GM12878 (cell line): ENCODE results near the gene TCERG1L. TPM values are rescaled to one million over a fixed set of nuclear protein-coding genes. Genes with fewer than 3 reads are reported as not detected.

Experiments used
- ATAC-seq: fragments of 200-7000 bp; cut with Tn5 transposase; 3 replicates; pipeline ENCODE4 v1.9.1; 2020; ENCODE audit warnings: mild to moderate bottlenecking, moderate library complexity
- BruUV-seq: library from RNA; stranded (reverse); fragments of 400-500 nt; replicated peaks from 2 replicates; lab custom pipeline; 2021; lab: Mats Ljungman, UMichigan
- CTCF ChIA-PET: fragments of 300-600 bp; sonication (Branson Sonifier 250); formaldehyde crosslinking; extraction: SDS; loops from one replicate; lab custom pipeline; 2021; ENCODE audit warnings: inconsistent platforms; lab: Yijun Ruan, JAX
- POLR2A ChIA-PET: fragments of 350-600 bp; formaldehyde crosslinking; extraction: SDS; loops from one replicate; lab custom pipeline; 2021; ENCODE audit warnings: inconsistent platforms; lab: Charles Lee
- RAD21 ChIA-PET: fragments of 300-600 bp; sonication (Branson Sonifier 250); formaldehyde crosslinking; loops from one replicate; lab custom pipeline; 2023; ENCODE audit warnings: antibody characterized with exemption; ENCODE audit not compliant: unreplicated experiment; lab: Charles Lee
- SMC1A ChIA-PET: fragments of 300-600 bp; sonication (Branson Sonifier 250); formaldehyde crosslinking; loops from one replicate; lab custom pipeline; 2023; ENCODE audit not compliant: unreplicated experiment, uncharacterized antibody; lab: Charles Lee
- DNase-seq: peaks from one replicate; pipeline ENCODE4 v3.0.0-alpha.2; 2011; ENCODE audit warnings: low read depth, low spot score
- FAIRE-seq: peaks from 3 replicates; lab custom pipeline; 2011; peaks lifted over from hg19 to GRCh38; lab: Jason Lieb, UNC
- H2AFZ ChIP-seq: 2 replicates; pipeline ENCODE4 v1.6.0; 2011; ENCODE audit warnings: low read depth, low read length, control low read depth; ENCODE audit not compliant: control insufficient read depth
- H3K27ac ChIP-seq: 2 replicates; pipeline ENCODE4 v1.5.1; 2011; ENCODE audit warnings: control low read depth; ENCODE audit not compliant: control insufficient read depth, insufficient read depth
- H3K27me3 ChIP-seq, 2 experiments: replicated peaks in 1 of 2; 2 replicates each; pipeline versions ENCODE4 v1.6.0 to v1.6.1; 2011; ENCODE audit warnings: low read length in 1 of 2; ENCODE audit not compliant: control insufficient read depth in 2 of 2, insufficient read depth in 2 of 2
- H3K36me3 ChIP-seq, 2 experiments: 2 replicates each; pipeline ENCODE4 v1.5.1; 2011; ENCODE audit warnings: low read length in 1 of 2; ENCODE audit not compliant: control insufficient read depth in 2 of 2, insufficient read depth in 2 of 2
- H3K4me1 ChIP-seq: 2 replicates; pipeline ENCODE4 v1.6.1; 2011; ENCODE audit warnings: mild to moderate bottlenecking, low read length, moderate library complexity, mixed read lengths; ENCODE audit not compliant: control insufficient read depth, insufficient read depth
- H3K4me2 ChIP-seq: 2 replicates; pipeline ENCODE4 v1.6.0; 2011; ENCODE audit warnings: control low read depth; ENCODE audit not compliant: control insufficient read depth, insufficient read depth
- H3K4me3 ChIP-seq: fragments of 200-600 bp; sonication (generic); 2 replicates; pipeline ENCODE4 v1.5.1; 2016
- H3K79me2 ChIP-seq: 2 replicates; pipeline ENCODE4 v1.6.0; 2011; ENCODE audit warnings: low read length; ENCODE audit not compliant: control insufficient read depth, insufficient read depth
- H3K9ac ChIP-seq: 2 replicates; pipeline ENCODE4 v1.8.0; 2011; ENCODE audit warnings: low read length, control low read depth, mixed read lengths; ENCODE audit not compliant: control insufficient read depth, insufficient read depth
- H3K9me3 ChIP-seq: replicated peaks from 3 replicates; pipeline ENCODE4 v1.5.1; 2011; ENCODE audit warnings: mild to moderate bottlenecking, low read length; ENCODE audit not compliant: control insufficient read depth, insufficient read depth
- H4K20me1 ChIP-seq: 2 replicates; pipeline ENCODE4 v1.6.0; 2011; ENCODE audit not compliant: control insufficient read depth, insufficient read depth
- CEBPB ChIP-seq, 2 experiments: fragments of 150-350 bp in 1 of 2; IDR thresholded peaks; 2 replicates each; pipeline ENCODE4 v1.6.1; 2012 to 2014; ENCODE audit warnings: low read depth in 2 of 2, low read length in 2 of 2, borderline replicate concordance in 1 of 2, inconsistent platforms in 1 of 2
- IKZF2 ChIP-seq, 2 experiments: fragments of 450-650 bp; IDR thresholded peaks; 2 replicates each; pipeline ENCODE4 v1.6.1; 2017; ENCODE audit warnings: mild to moderate bottlenecking in 2 of 2, moderate library complexity in 2 of 2
- KDM1A ChIP-seq: fragments of 200-600 bp; sonication (generic); IDR thresholded peaks from 2 replicates; pipeline ENCODE4 v1.6.1; 2016; ENCODE audit warnings: borderline replicate concordance
- MTA2 ChIP-seq: fragments of 450-650 bp; IDR thresholded peaks from 2 replicates; pipeline ENCODE4 v1.6.1; 2016; ENCODE audit warnings: low read depth, mild to moderate bottlenecking, moderate library complexity
- NR2C2 ChIP-seq: IDR thresholded peaks from 2 replicates; pipeline ENCODE4 v1.6.1; 2011; ENCODE audit warnings: borderline replicate concordance, low read depth; ENCODE audit not compliant: control insufficient read depth, insufficient read length
- PAX5 ChIP-seq: IDR thresholded peaks from 2 replicates; pipeline ENCODE4 v1.6.1; 2011; ENCODE audit warnings: low read depth, low read length, borderline replicate concordance
- RFX5 ChIP-seq: IDR thresholded peaks from 2 replicates; pipeline ENCODE4 v1.6.1; 2011; ENCODE audit warnings: low read depth, low read length, improper control_type of control experiment
- RUNX3 ChIP-seq: IDR thresholded peaks from 2 replicates; pipeline ENCODE4 v1.6.1; 2012; ENCODE audit warnings: low read length, inconsistent platforms
- SMAD1 ChIP-seq: fragments of 450-650 bp; IDR thresholded peaks from 2 replicates; pipeline ENCODE4 v1.6.1; 2018; ENCODE audit warnings: mild to moderate bottlenecking, low read depth; ENCODE audit not compliant: partially characterized antibody
- SRF ChIP-seq, 2 experiments: IDR thresholded peaks; 2 replicates each; pipeline ENCODE4 v1.6.1; 2011; ENCODE audit warnings: low read depth in 2 of 2, low read length in 2 of 2, mild to moderate bottlenecking in 1 of 2, moderate library complexity in 1 of 2
- SUPT20H ChIP-seq: IDR thresholded peaks from 2 replicates; pipeline ENCODE4 v1.6.1; 2011; ENCODE audit warnings: low read depth, mild to moderate bottlenecking, low read length, moderate library complexity, borderline replicate concordance; ENCODE audit not compliant: control insufficient read depth
- ZBED1 ChIP-seq: IDR thresholded peaks from 2 replicates; pipeline ENCODE4 v1.6.1; 2016; ENCODE audit warnings: borderline replicate concordance
- ZNF622 ChIP-seq: fragments of 450-650 bp; IDR thresholded peaks from 2 replicates; pipeline ENCODE4 v1.6.1; 2017; ENCODE audit warnings: mild to moderate bottlenecking, inconsistent platforms
- WGBS: methylation state at CpG from one replicate; pipeline ENCODE4 v1.1.6; 2016; ENCODE audit warnings: low lambda C conversion rate; ENCODE audit not compliant: insufficient replicate concordance, insufficient coverage; ENCODE audit errors: missing lambda C conversion rate; 5-methylcytosine and 5-hydroxymethylcytosine counted together
- in situ Hi-C: fragments of 300-500 bp; cut with MboI; formaldehyde crosslinking; loops from 9 replicates; pipeline ENCODE4 v1.14.3; 2018; ENCODE audit warnings: mixed read lengths
- intact Hi-C: fragments of 100-400 bp; cut with micrococcal nuclease; formaldehyde crosslinking; loops from one replicate; pipeline ENCODE4 v1.14.2; 2022; ENCODE audit not compliant: unreplicated experiment
- polyA plus RNA-seq, 11 experiments: library from polyadenylated mRNA; depleted of rRNA in 4 of 11; unstranded in 6 of 11; stranded (reverse) in 5 of 11; fragments of >200 nt; fragmentation: Nextera tagmentation in 4 of 11; fragmentation: Illumina TruSeq in 1 of 11; extraction: Ambion mirVana in 4 of 11; extraction: Trizol in 1 of 11; gene quantifications; 1 replicate in 1 of 11; 2 replicates in 10 of 11; pipeline versions ENCODE4 v1.2.1 to v1.2.3, GENCODE V29; 2011 to 2016; ENCODE audit warnings: inconsistent platforms in 2 of 11, missing spikeins in 2 of 11, low read depth in 1 of 11
- total RNA-seq, 4 experiments: library from RNA; depleted of rRNA in 3 of 4; stranded (reverse); fragments of >200 nt in 3 of 4; fragmentation: Illumina TruSeq in 1 of 4; extraction: Trizol in 1 of 4; gene quantifications; 2 replicates each; pipeline versions ENCODE4 v1.2.1 to v1.2.3, GENCODE V29; 2013 to 2021
- TF ChIP-seq, protein P1 (sequence below): IDR thresholded peaks from 2 replicates; pipeline ENCODE4 v1.6.1; 2012; ENCODE audit warnings: mild to moderate bottlenecking, low read depth, low read length
- TF ChIP-seq, protein P2 (sequence below): fragments of 450-650 bp; formaldehyde crosslinking; IDR thresholded peaks from 2 replicates; pipeline ENCODE4 v1.4.0; 2022; ENCODE audit warnings: mild to moderate bottlenecking, moderate library complexity

The TCERG1L gene
- total and polyA plus RNA-seq, 10 of the 15 experiments (the other 5 are each of a cell fraction or from before 2014, with no cell fraction given) = not detected

DNA sequence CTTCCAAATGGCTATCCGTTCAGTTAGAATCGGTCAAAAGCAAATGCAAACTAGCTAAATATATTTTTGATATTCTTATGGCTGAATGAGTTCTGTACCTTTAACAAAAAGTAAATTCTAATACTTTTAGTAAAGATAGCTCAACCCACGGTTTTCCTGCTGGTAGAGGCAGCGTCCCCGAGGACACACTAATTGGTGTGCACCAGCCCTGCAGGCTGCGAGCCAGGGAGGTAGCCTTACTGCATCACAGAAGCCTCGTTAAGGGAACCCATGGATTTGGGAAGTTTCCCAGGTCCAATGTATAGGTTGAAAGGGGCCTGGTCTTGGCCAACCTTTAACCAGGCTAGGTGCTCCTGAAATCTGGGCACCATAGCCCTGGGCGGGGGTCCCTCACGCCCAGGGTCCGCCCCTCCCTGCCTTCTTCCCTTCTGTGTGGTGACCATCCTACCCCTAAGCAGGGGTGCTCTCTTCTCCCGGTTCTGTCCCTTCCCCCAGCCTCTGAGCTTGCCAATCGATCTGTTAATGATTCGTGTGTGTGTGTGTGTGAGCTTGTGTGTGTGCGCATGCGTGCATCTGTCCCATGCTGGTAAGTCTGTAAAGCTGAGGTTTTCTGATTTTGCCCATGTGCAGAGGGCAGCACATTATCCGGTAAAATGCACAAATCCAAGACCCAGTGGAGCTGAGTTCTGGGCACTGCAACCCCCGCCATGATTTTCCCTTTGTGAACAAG is 191.7 kb downstream of the TCERG1L start:
- intact Hi-C loops (no loop called here), in situ Hi-C loops (no loop called here)
- DNase-seq (no peak), FAIRE-seq (no peak), ATAC-seq (no peak)
- no peak overlapping the region for H3K27ac ChIP-seq
- 30% methylated on average over 17 of the region's 17 CpGs for WGBS
- no peaks in the 10 kb centered on the region for H3K36me3 ChIP-seq
- ChIA-PET SMC1A (no interaction called here), POLR2A (no interaction called here), RAD21 (no interaction called here)
- no peaks in the 10 kb centered on the region for H3K27me3 ChIP-seq
- no peak overlapping the region for H3K9ac ChIP-seq
- no peaks in the 10 kb centered on the region for H3K4me1 ChIP-seq
- no peak overlapping the region for H2AFZ ChIP-seq
- no peak overlapping the region for H3K4me2 ChIP-seq
- no peaks in the 10 kb centered on the region; the same call in 2 of the 3 replicates for H3K9me3 ChIP-seq
- H4K20me1 ChIP-seq = no peaks in the 10 kb centered on the region
- BruUV-seq = no TSS peak
- TF ChIP-seq, protein P1, sequence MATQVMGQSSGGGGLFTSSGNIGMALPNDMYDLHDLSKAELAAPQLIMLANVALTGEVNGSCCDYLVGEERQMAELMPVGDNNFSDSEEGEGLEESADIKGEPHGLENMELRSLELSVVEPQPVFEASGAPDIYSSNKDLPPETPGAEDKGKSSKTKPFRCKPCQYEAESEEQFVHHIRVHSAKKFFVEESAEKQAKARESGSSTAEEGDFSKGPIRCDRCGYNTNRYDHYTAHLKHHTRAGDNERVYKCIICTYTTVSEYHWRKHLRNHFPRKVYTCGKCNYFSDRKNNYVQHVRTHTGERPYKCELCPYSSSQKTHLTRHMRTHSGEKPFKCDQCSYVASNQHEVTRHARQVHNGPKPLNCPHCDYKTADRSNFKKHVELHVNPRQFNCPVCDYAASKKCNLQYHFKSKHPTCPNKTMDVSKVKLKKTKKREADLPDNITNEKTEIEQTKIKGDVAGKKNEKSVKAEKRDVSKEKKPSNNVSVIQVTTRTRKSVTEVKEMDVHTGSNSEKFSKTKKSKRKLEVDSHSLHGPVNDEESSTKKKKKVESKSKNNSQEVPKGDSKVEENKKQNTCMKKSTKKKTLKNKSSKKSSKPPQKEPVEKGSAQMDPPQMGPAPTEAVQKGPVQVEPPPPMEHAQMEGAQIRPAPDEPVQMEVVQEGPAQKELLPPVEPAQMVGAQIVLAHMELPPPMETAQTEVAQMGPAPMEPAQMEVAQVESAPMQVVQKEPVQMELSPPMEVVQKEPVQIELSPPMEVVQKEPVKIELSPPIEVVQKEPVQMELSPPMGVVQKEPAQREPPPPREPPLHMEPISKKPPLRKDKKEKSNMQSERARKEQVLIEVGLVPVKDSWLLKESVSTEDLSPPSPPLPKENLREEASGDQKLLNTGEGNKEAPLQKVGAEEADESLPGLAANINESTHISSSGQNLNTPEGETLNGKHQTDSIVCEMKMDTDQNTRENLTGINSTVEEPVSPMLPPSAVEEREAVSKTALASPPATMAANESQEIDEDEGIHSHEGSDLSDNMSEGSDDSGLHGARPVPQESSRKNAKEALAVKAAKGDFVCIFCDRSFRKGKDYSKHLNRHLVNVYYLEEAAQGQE = no peak
- no peak for TF ChIP-seq PAX5
- no peak for TF ChIP-seq ZBED1
- no peak for TF ChIP-seq CEBPB (IDR thresholded peaks at IDR 0.05; ENCODE audit: borderline replicate concordance in 1 of 2, low read depth in 2 of 2, low read length in 2 of 2)
- TF ChIP-seq SRF (IDR thresholded peaks at IDR 0.05; ENCODE audit: low read depth in 2 of 2, low read length in 2 of 2) = no peak
- TF ChIP-seq NR2C2 = no peak
- TF ChIP-seq ZNF622 = no peak
- no peak for TF ChIP-seq RFX5
- TF ChIP-seq IKZF2 (IDR thresholded peaks at IDR 0.05) = no peak
- no peak for TF ChIP-seq SUPT20H
- no peak for TF ChIP-seq KDM1A
- TF ChIP-seq SMAD1 = no peak
- TF ChIP-seq MTA2 = no peak
- TF ChIP-seq, protein P2, sequence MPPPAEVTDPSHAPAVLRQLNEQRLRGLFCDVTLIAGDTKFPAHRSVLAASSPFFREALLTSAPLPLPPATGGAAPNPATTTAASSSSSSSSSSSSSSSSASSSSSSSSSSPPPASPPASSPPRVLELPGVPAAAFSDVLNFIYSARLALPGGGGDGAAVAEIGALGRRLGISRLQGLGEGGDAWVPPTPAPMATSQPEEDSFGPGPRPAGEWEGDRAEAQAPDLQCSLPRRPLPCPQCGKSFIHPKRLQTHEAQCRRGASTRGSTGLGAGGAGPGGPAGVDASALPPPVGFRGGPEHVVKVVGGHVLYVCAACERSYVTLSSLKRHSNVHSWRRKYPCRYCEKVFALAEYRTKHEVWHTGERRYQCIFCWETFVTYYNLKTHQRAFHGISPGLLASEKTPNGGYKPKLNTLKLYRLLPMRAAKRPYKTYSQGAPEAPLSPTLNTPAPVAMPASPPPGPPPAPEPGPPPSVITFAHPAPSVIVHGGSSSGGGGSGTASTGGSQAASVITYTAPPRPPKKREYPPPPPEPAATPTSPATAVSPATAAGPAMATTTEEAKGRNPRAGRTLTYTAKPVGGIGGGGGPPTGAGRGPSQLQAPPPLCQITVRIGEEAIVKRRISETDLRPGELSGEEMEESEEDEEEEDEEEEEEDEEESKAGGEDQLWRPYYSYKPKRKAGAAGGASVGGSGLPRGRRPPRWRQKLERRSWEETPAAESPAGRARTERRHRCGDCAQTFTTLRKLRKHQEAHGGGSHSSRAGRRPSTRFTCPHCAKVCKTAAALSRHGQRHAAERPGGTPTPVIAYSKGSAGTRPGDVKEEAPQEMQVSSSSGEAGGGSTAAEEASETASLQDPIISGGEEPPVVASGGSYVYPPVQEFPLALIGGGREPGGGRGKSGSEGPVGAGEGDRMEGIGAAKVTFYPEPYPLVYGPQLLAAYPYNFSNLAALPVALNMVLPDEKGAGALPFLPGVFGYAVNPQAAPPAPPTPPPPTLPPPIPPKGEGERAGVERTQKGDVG (CRISPR knock-in tag) = no peak
- no peak for TF ChIP-seq RUNX3
- TF ChIP-seq, all 136 proteins: peak for 0
- CTCF ChIA-PET = no interaction called here
- Histone ChIP-seq H3K79me2 (no peaks in the 10 kb centered on the region), H3K4me3 (no peak overlapping the region)
